K562 (cell line): ENCODE results near the gene IFNGR2. TPM values are rescaled to one million over a fixed set of nuclear protein-coding genes. Genes with fewer than 3 reads are reported as not detected.
A peak's percentile ranks its signal among the peaks of the same experiment; 100 is the strongest.

Source experiments
- CEBPG ChIP-seq, 3 experiments: fragments of 200-800 bp in 1 of 3; sonication (Bioruptor generic) in 1 of 3; sonication (generic) in 1 of 3; formaldehyde crosslinking in 1 of 3; IDR thresholded peaks in 2 of 3; conservative IDR thresholded peaks in 1 of 3; 2 replicates each; pipeline versions ENCODE4 v1.6.1 to v1.8.0; 2016 to 2022; ENCODE audit warnings: missing compliant biosample characterization in 2 of 3, missing genetic modification characterization in 2 of 3, mild to moderate bottlenecking in 1 of 3, missing genetic modification reagents in 1 of 3
- CGGBP1 ChIP-seq: fragments of 250-450 bp; sonication (Bioruptor Pico); IDR thresholded peaks from 2 replicates; pipeline ENCODE4 v1.9.0; 2021; ENCODE audit warnings: mild to moderate bottlenecking
- ELF1 ChIP-seq: fragments of 200-800 bp; sonication (Bioruptor generic); IDR thresholded peaks from 2 replicates; pipeline ENCODE4 v1.6.1; 2016; ENCODE audit warnings: missing genetic modification characterization, missing compliant biosample characterization
- ILF3 ChIP-seq: fragments of 450-650 bp; IDR thresholded peaks from 2 replicates; pipeline ENCODE4 v1.6.1; 2018; ENCODE audit warnings: antibody characterized with exemption, mild to moderate bottlenecking, moderate library complexity, borderline replicate concordance
- KHSRP ChIP-seq: fragments of 450-650 bp; IDR thresholded peaks from 2 replicates; pipeline ENCODE4 v1.6.1; 2017
- MTF1 ChIP-seq: fragments of 250-450 bp; sonication (Bioruptor Pico); IDR thresholded peaks from 2 replicates; pipeline ENCODE4 v1.9.0; 2021; ENCODE audit warnings: moderate library complexity, mild to moderate bottlenecking, inconsistent platforms, borderline replicate concordance
- NFE2 ChIP-seq: IDR thresholded peaks from 2 replicates; pipeline ENCODE4 v1.6.1; 2014; ENCODE audit warnings: antibody characterized with exemption, low read depth
- PHF20 ChIP-seq: fragments of 450-650 bp; IDR thresholded peaks from 2 replicates; pipeline ENCODE4 v1.6.1; 2018; ENCODE audit not compliant: partially characterized antibody
- POU5F1 ChIP-seq: fragments of 150-350 bp; IDR thresholded peaks from 2 replicates; pipeline ENCODE4 v1.6.1; 2014; ENCODE audit warnings: borderline replicate concordance, low read length, low read depth, mild to moderate bottlenecking; ENCODE audit not compliant: partially characterized antibody
- SIN3A ChIP-seq, 2 experiments: fragments of 150-350 bp in 1 of 2; IDR thresholded peaks; 2 replicates each; pipeline ENCODE4 v1.6.1; 2011 to 2016; ENCODE audit warnings: borderline replicate concordance in 2 of 2, low read depth in 2 of 2, low read length in 2 of 2, mild to moderate bottlenecking in 2 of 2, moderate library complexity in 2 of 2; ENCODE audit not compliant: control insufficient read depth in 1 of 2
- SIRT6 ChIP-seq: IDR thresholded peaks from one replicate; pipeline ENCODE4 v1.6.1; 2012; ENCODE audit warnings: low read depth, mild to moderate bottlenecking, control low read depth, inconsistent platforms, low read length, moderate library complexity
- SNRNP70 ChIP-seq: fragments of 200-400 bp; formaldehyde crosslinking; optimal IDR thresholded peaks from 2 replicates; pipeline ENCODE3; 2017; ENCODE audit warnings: low read depth, low read length
- SPI1 ChIP-seq: IDR thresholded peaks from 2 replicates; pipeline ENCODE4 v1.6.1; 2011; ENCODE audit warnings: low read depth, low read length, control low read depth, borderline replicate concordance
- ZBTB34 ChIP-seq: fragments of 250-450 bp; sonication (Bioruptor Pico); IDR thresholded peaks from 2 replicates; pipeline ENCODE4 v1.8.0; 2021; ENCODE audit warnings: mild to moderate bottlenecking, moderate library complexity
- ZBTB49 ChIP-seq: sonication (generic); formaldehyde crosslinking; IDR thresholded peaks from 2 replicates; pipeline ENCODE4 v1.8.0; 2022; ENCODE audit warnings: missing genetic modification reagents, mild to moderate bottlenecking, borderline replicate concordance
- ZNF324 ChIP-seq: fragments of 250-450 bp; sonication (Bioruptor Pico); IDR thresholded peaks from 2 replicates; pipeline ENCODE4 v1.4.0; 2020; ENCODE audit warnings: mild to moderate bottlenecking
- ZNF778 ChIP-seq: fragments of 450-650 bp; formaldehyde crosslinking; IDR thresholded peaks from 2 replicates; pipeline ENCODE4 v1.4.0; 2020; ENCODE audit warnings: mild to moderate bottlenecking, moderate library complexity
- polyA plus RNA-seq, 8 experiments: library from polyadenylated mRNA; depleted of rRNA in 4 of 8; stranded (reverse) in 5 of 8; unstranded in 3 of 8; fragments of >200 nt; fragmentation: Nextera tagmentation in 2 of 8; fragmentation: Illumina TruSeq in 1 of 8; extraction: Ambion mirVana in 2 of 8; extraction: Trizol in 1 of 8; gene quantifications; 2 replicates each; pipeline versions ENCODE4 v1.2.1 to v1.2.3, GENCODE V29; 2011 to 2014; ENCODE audit warnings: inconsistent platforms in 1 of 8, missing spikeins in 1 of 8
- total RNA-seq, 7 experiments: library from RNA; depleted of rRNA in 6 of 7; stranded (reverse); fragments of >200 nt in 6 of 7; fragmentation: Illumina TruSeq in 2 of 7; extraction: Trizol in 2 of 7; gene quantifications; 2 replicates each; pipeline versions ENCODE4 v1.2.1 to v1.2.3, GENCODE V29; 2011 to 2021; ENCODE audit warnings: low replicate concordance in 1 of 7
- TF ChIP-seq, protein P1 (sequence below): sonication (generic); formaldehyde crosslinking; IDR thresholded peaks from 2 replicates; pipeline ENCODE4 v1.8.0; 2022; ENCODE audit warnings: mild to moderate bottlenecking, missing genetic modification reagents

The IFNGR2 gene
- total and polyA plus RNA-seq, 9 of the 15 experiments (the other 6 are each of a cell fraction or from before 2014, with no cell fraction given) = 6.7 to 58.0 (median 28.5) TPM

DNA sequence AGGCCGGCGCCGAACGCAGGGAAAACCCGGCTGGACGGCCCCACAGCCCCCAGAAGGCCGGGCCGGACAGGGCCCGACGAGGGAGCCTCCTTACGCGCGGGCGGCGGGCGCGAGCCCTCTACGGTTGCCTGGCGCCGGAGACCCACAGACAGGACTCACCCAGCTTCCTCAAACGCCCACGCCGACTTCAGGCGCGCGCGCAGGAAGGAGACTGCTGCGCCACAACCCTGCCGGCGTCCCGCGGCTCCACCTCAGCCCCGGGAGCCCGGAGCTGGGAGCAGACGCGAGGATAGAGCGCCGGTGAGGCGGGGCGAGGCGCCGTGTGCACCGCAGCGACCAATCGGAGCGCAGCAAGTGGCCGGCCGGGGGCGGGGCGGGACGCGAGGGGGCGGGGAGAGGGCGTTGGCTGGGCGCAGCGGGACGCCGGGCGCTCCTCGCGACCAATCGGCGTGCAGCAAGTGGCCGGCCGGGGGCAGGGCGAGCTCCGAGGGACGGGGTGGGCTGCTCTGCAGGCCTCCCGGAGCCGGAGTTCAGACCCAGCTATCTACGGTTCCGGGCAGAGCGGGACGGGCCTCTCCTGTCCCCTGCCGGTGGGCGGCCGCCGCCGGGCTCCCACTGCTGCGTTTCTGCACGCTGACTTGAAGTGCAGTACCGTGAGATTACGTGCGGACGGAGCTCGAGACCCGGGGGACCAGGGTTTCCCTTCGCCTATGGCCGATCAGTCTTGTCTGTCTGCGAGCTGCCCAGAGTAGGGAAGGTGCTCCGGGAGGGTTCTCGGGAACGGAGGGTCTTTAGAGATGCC lies 76.7 kb downstream of the IFNGR2 start, which contains the start of gene TMEM50B (continued):
- TF ChIP-seq ZBTB49 (CRISPR knock-in tag) = no peak
- 0 out of 2 replicates have a peak, but pooled peaks have one; percentile 14 for TF ChIP-seq MTF1
- no peak for TF ChIP-seq ZBTB34 (CRISPR knock-in tag)
- no peak for TF ChIP-seq NFE2
- TF ChIP-seq ELF1 (tag) = peak; percentile 79
- peak; percentile 39; the same call in 1 of the 2 replicates for TF ChIP-seq SPI1
- TF ChIP-seq ZNF778 (CRISPR knock-in tag) = no peak
- no peak for TF ChIP-seq CEBPG (CRISPR knock-in tag; IDR thresholded peaks at IDR 0.05)
- no peak for TF ChIP-seq CEBPG (tag; conservative IDR thresholded peaks at IDR 0.05 in 1 of 2, IDR thresholded peaks at IDR 0.05 in 1 of 2)
- TF ChIP-seq, protein P1, sequence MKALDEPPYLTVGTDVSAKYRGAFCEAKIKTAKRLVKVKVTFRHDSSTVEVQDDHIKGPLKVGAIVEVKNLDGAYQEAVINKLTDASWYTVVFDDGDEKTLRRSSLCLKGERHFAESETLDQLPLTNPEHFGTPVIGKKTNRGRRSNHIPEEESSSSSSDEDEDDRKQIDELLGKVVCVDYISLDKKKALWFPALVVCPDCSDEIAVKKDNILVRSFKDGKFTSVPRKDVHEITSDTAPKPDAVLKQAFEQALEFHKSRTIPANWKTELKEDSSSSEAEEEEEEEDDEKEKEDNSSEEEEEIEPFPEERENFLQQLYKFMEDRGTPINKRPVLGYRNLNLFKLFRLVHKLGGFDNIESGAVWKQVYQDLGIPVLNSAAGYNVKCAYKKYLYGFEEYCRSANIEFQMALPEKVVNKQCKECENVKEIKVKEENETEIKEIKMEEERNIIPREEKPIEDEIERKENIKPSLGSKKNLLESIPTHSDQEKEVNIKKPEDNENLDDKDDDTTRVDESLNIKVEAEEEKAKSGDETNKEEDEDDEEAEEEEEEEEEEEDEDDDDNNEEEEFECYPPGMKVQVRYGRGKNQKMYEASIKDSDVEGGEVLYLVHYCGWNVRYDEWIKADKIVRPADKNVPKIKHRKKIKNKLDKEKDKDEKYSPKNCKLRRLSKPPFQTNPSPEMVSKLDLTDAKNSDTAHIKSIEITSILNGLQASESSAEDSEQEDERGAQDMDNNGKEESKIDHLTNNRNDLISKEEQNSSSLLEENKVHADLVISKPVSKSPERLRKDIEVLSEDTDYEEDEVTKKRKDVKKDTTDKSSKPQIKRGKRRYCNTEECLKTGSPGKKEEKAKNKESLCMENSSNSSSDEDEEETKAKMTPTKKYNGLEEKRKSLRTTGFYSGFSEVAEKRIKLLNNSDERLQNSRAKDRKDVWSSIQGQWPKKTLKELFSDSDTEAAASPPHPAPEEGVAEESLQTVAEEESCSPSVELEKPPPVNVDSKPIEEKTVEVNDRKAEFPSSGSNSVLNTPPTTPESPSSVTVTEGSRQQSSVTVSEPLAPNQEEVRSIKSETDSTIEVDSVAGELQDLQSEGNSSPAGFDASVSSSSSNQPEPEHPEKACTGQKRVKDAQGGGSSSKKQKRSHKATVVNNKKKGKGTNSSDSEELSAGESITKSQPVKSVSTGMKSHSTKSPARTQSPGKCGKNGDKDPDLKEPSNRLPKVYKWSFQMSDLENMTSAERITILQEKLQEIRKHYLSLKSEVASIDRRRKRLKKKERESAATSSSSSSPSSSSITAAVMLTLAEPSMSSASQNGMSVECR (CRISPR knock-in tag) = no peak; the same call in 1 of the 2 replicates
- TF ChIP-seq SNRNP70 = no peak
- TF ChIP-seq SIN3A (IDR thresholded peaks at IDR 0.05; ENCODE audit: borderline replicate concordance in 2 of 2, control insufficient read depth in 1 of 2, low read depth in 2 of 2, low read length in 2 of 2) = peak in 1 of 2 experiments; percentile 84; a peak in 2 of 4 replicates
- peak; percentile 26; the same call in 1 of the 2 replicates for TF ChIP-seq CGGBP1 (CRISPR knock-in tag)
- no peak; the same call in 1 of the 2 replicates for TF ChIP-seq ILF3
- TF ChIP-seq ZNF324 (CRISPR knock-in tag) = no peak
- TF ChIP-seq PHF20 = peak; percentile 63
- no peak for TF ChIP-seq SIRT6
- TF ChIP-seq KHSRP = no peak
- no peak for TF ChIP-seq POU5F1
